ENCODE data around the gene BICD1.

DNA sequence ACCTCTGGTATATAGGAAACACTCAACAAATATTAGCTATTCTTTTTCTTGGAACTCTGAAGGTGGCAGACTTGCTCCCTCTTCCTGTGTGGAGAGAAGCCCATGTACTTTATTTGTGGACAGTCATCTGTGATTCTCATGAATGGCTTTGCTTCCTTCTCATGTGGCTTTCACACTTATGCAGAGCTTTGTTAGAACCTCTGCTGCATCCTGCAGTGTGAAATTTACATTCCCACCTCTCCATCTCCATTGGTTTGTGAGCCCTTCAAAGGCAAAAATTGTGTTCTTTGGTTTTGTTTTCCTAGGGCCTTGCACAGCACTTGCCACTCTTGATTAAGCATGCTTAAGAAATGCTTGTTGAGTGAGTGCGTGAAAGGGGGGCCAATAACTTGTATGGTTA lies 51.9 kb downstream of the BICD1 start:
- no peak for TF ChIP-seq CTCF (conservative IDR thresholded peaks at IDR 0.05)
- no peak for TF ChIP-seq EZH2 (IDR thresholded peaks at IDR 0.05; ENCODE audit: low read depth)

Data from PC-9 (cell line).